HUES6 (cell line): Measurements from ENCODE around the gene ABCD3.
"Not testable (repeated sequence)": the region's sequence is repeated elsewhere in the genome, so short reads cannot be mapped to it uniquely, and the experiment has no call there.

ENCODE experiments used
- H3K27ac ChIP-seq: 2 replicates; pipeline ENCODE4 v1.7.0; 2013; ENCODE audit warnings: low read depth, mild to moderate bottlenecking, low read length, inconsistent platforms
- H3K27me3 ChIP-seq: 2 replicates; pipeline ENCODE4 v1.6.1; 2013; ENCODE audit warnings: low read length; ENCODE audit not compliant: control insufficient read depth, insufficient read depth
- H3K36me3 ChIP-seq: 2 replicates; pipeline ENCODE4 v1.6.1; 2013; ENCODE audit warnings: low read length; ENCODE audit not compliant: control insufficient read depth, insufficient read depth
- H3K4me1 ChIP-seq: 2 replicates; pipeline ENCODE4 v1.6.1; 2013; ENCODE audit warnings: low read length; ENCODE audit not compliant: control insufficient read depth, insufficient read depth
- H3K4me3 ChIP-seq: 2 replicates; pipeline ENCODE4 v1.5.1; 2013; ENCODE audit warnings: low read depth, low read length
- H3K9ac ChIP-seq: one replicate; pipeline ENCODE4 v1.6.1; 2013; ENCODE audit warnings: mild to moderate bottlenecking, low read length
- H3K9me3 ChIP-seq: 2 replicates; pipeline ENCODE4 v1.6.1; 2013; ENCODE audit warnings: low read depth, low read length; ENCODE audit not compliant: control insufficient read depth, insufficient read depth

Gene ABCD3

GRCh38 chr1:94416901-94417727 lies 1.1 kb upstream of the ABCD3 start:
- H3K4me3 ChIP-seq: peak overlapping the region; percentile 80
- no peaks in the 10 kb centered on the region for H3K36me3 ChIP-seq
- no peaks in the 10 kb centered on the region for H3K9me3 ChIP-seq
- H3K27me3 ChIP-seq: no peaks in the 10 kb centered on the region
- peaks cover 9% of the 10 kb centered on the region; the same call in 1 of the 2 replicates for H3K4me1 ChIP-seq
- peak overlapping the region; percentile 60 for H3K9ac ChIP-seq
- H3K27ac ChIP-seq: no peak overlapping the region; the same call in 1 of the 2 replicates

GRCh38 chr1:94417728-94417977 lies 536 bp upstream of the ABCD3 start:
- no peak overlapping the region; the same call in 1 of the 2 replicates for H3K27ac ChIP-seq
- H3K4me1 ChIP-seq: peaks cover 9% of the 10 kb centered on the region; the same call in 1 of the 2 replicates
- no peaks in the 10 kb centered on the region for H3K36me3 ChIP-seq
- no peaks in the 10 kb centered on the region for H3K9me3 ChIP-seq
- H3K4me3 ChIP-seq: peak overlapping the region; percentile 80
- no peaks in the 10 kb centered on the region for H3K27me3 ChIP-seq
- H3K9ac ChIP-seq: peak overlapping the region; percentile 60

DNA sequence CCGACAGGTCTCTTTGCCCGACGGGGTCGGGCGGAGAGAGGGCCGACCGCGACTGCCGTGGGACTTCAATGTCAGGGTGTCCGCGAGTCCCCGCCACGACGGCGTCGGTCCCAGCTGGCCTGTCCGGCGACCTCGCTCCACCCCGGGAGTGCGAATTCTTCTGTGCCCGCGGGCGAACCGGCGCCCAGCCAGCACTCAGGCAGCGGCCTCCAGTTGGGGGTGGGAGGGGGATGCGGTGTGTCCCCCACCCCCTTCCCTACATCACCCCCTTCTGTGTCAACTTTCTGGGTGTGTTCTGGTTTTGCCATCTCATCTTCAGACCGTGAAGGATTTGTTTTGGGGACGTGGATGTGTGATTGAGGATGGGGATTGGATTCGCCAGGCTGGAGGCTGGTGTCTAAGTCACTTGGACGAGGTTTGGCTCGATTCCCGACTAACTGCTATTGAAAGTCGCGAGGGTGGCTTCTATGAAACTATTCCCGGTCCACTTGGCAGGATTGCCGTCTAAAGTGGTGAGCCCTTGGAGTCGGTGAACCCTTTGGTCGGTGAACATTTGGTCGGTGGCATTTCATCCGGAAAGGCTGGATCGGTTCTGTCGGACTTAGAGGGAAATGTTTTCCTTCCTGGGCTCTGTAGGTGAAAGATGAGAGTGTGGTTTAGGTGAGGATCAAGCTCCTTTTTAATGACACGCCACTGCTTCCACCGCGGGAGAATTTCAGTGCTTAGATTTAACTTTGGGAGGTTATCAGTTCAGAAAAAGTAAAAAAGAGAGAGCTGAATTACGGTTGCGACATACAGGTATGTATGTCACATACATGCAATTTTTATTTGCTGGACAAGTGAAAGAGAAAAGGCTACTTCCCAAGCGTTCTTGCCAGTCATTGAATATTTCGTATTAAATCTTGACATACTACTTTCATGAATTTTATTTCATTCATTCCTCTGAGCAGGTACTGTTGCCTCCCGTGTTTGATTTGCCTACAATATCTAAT lies 771 bp downstream of the ABCD3 start:
- H3K27me3 ChIP-seq: no peaks in the 10 kb centered on the region

GRCh38 chr1:94422115-94422820 lies 4.1 kb downstream of the ABCD3 start:
- no peak overlapping the region for H3K9ac ChIP-seq
- no peak overlapping the region for H3K4me3 ChIP-seq
- H3K9me3 ChIP-seq: no peaks in the 10 kb centered on the region
- H3K4me1 ChIP-seq: peaks cover 7% of the 10 kb centered on the region; the same call in 1 of the 2 replicates
- H3K27ac ChIP-seq: no peak overlapping the region
- no peaks in the 10 kb centered on the region for H3K27me3 ChIP-seq
- H3K36me3 ChIP-seq: no peaks in the 10 kb centered on the region

More for the DNA sequence above, 771 bp downstream of the ABCD3 start:
- peak overlapping the region; percentile 83; the same call in 1 of the 2 replicates for H3K27ac ChIP-seq
- peaks cover 9% of the 10 kb centered on the region; the same call in 1 of the 2 replicates for H3K4me1 ChIP-seq
- peak overlapping the region; percentile 92 for H3K9ac ChIP-seq
- no peaks in the 10 kb centered on the region for H3K36me3 ChIP-seq
- H3K4me3 ChIP-seq: peak overlapping the region; percentile 80
- H3K9me3 ChIP-seq: no peaks in the 10 kb centered on the region

DNA sequence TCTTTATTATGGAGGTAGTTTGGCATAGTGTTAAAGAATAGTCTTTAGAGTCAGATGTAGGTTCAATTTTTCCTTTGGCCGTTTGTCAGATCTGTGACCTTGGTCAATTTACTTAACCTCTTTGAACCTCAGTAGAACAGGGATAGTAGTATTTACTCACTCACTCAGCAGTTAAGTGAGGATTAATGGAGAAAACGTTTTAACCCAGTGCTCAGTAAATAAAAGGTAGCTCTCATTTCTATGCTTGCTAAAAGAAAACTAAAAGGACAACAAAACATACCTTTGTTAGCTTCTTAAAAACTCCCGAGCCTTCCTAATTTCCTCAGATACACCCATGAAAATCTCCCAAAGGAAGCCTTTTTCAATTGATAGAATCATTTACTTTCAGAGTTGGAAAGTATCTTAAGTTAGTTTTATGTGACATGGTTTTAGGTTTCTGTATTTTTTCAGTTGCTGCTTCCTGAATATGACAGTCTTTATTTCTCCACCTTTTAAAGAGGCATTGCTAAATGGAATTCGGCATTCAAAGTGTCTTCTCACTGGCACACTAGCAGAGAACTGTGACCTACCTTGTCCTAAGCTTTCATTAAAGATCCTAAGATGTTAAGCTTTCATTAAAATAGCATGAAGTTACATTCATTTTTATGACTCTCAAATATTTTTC lies 7.8 kb downstream of the ABCD3 start:
- Histone ChIP-seq H3K4me3 (no peak overlapping the region), H3K27ac (no peak overlapping the region)

GRCh38 chr1:94426485-94426870 lies 8.3 kb downstream of the ABCD3 start:
- not testable (repeated sequence) for H3K36me3 ChIP-seq, H3K27me3 ChIP-seq, H3K9ac ChIP-seq, H3K4me3 ChIP-seq, H3K4me1 ChIP-seq, H3K27ac ChIP-seq
- H3K9me3 ChIP-seq: peaks cover 18% of the 10 kb centered on the region

More for the DNA sequence above, 7.8 kb downstream of the ABCD3 start:
- H3K4me1 ChIP-seq: no peaks in the 10 kb centered on the region
- no peak overlapping the region for H3K9ac ChIP-seq
- H3K36me3 ChIP-seq: no peaks in the 10 kb centered on the region
- H3K9me3 ChIP-seq: peaks cover 18% of the 10 kb centered on the region
- no peaks in the 10 kb centered on the region for H3K27me3 ChIP-seq

- Histone ChIP-seq H3K4me3 (no peak overlapping the region), H3K36me3 (no peaks in the 10 kb centered on the region), H3K9me3 (peaks cover 18% of the 10 kb centered on the region), H3K4me1 (no peaks in the 10 kb centered on the region), H3K27me3 (no peaks in the 10 kb centered on the region), H3K9ac (no peak overlapping the region), H3K27ac (no peak overlapping the region)
These were observed 10.3 kb downstream of the ABCD3 start for GRCh38 chr1:94428441-94428840.

GRCh38 chr1:94428927-94429528 lies 10.8 kb downstream of the ABCD3 start:
- H3K27me3 ChIP-seq, H3K36me3 ChIP-seq: not testable (repeated sequence)

GRCh38 chr1:94430066-94430465 lies 11.9 kb downstream of the ABCD3 start:
- H3K4me1 ChIP-seq, H3K4me3 ChIP-seq, H3K9ac ChIP-seq, H3K36me3 ChIP-seq, H3K27me3 ChIP-seq, H3K27ac ChIP-seq: not testable (repeated sequence)
- H3K9me3 ChIP-seq: peaks cover 18% of the 10 kb centered on the region

More at GRCh38 chr1:94428927-94429528, 10.8 kb downstream of the ABCD3 start:
- peaks cover 18% of the 10 kb centered on the region for H3K9me3 ChIP-seq
- H3K4me3 ChIP-seq, H3K4me1 ChIP-seq, H3K9ac ChIP-seq, H3K27ac ChIP-seq: not testable (repeated sequence)

GRCh38 chr1:94433866-94434265 lies 15.7 kb downstream of the ABCD3 start:
- Histone ChIP-seq H3K9me3 (peaks cover 36% of the 10 kb centered on the region), H3K4me3 (no peak overlapping the region), H3K4me1 (no peaks in the 10 kb centered on the region), H3K9ac (no peak overlapping the region), H3K27ac (no peak overlapping the region), H3K27me3 (no peaks in the 10 kb centered on the region), H3K36me3 (no peaks in the 10 kb centered on the region)
